Glutamatergic neuron (in vitro differentiated cells): ENCODE results near the gene ZNF746. TPM values are rescaled to one million over a fixed set of nuclear protein-coding genes. Genes with fewer than 3 reads are reported as not detected.

ENCODE experiments used
- DNase-seq: peaks from one replicate; pipeline ENCODE4 v3.0.0; 2022
- H3K27ac Mint-ChIP-seq: one replicate; pipeline ENCODE4 v1.8.0; 2020; ENCODE audit warnings: mild to moderate bottlenecking, mixed read lengths, inconsistent platforms; ENCODE audit not compliant: unreplicated experiment
- H3K27me3 Mint-ChIP-seq: one replicate; pipeline ENCODE4 v1.8.0; 2020; ENCODE audit warnings: mild to moderate bottlenecking, moderate library complexity, mixed read lengths, inconsistent platforms; ENCODE audit not compliant: unreplicated experiment
- H3K36me3 Mint-ChIP-seq: one replicate; pipeline ENCODE4 v1.8.0; 2020; ENCODE audit warnings: mild to moderate bottlenecking, mixed read lengths, inconsistent platforms; ENCODE audit not compliant: unreplicated experiment
- H3K4me1 Mint-ChIP-seq: one replicate; pipeline ENCODE4 v1.8.0; 2020; ENCODE audit warnings: mild to moderate bottlenecking, low read depth, mixed read lengths, inconsistent platforms; ENCODE audit not compliant: unreplicated experiment
- H3K4me3 Mint-ChIP-seq: one replicate; pipeline ENCODE4 v1.8.0; 2020; ENCODE audit warnings: mild to moderate bottlenecking, mixed read lengths, inconsistent platforms; ENCODE audit not compliant: unreplicated experiment
- H3K9me3 Mint-ChIP-seq: one replicate; pipeline ENCODE4 v1.8.0; 2020; ENCODE audit warnings: mild to moderate bottlenecking, moderate library complexity, mixed read lengths, inconsistent platforms; ENCODE audit not compliant: unreplicated experiment
- total RNA-seq: library from RNA; stranded (reverse); fragmentation: NEBNext Ultra II Directional; extraction: Animal tissue kit (Norgen Biotek cat#: 25700); gene quantifications from one replicate; pipeline ENCODE4 v1.2.1, GENCODE V29; 2021; ENCODE audit not compliant: unreplicated experiment
- TF ChIP-seq, protein P1 (sequence below): fragments of 200-600 bp; sonication (generic); IDR thresholded peaks from one replicate; pipeline ENCODE4 v1.5.0; 2021; ENCODE audit not compliant: partially characterized antibody, unreplicated experiment

The ZNF746 gene
- total RNA-seq, 1 donor from 2014 or later, result 22.8 TPM

DNA sequence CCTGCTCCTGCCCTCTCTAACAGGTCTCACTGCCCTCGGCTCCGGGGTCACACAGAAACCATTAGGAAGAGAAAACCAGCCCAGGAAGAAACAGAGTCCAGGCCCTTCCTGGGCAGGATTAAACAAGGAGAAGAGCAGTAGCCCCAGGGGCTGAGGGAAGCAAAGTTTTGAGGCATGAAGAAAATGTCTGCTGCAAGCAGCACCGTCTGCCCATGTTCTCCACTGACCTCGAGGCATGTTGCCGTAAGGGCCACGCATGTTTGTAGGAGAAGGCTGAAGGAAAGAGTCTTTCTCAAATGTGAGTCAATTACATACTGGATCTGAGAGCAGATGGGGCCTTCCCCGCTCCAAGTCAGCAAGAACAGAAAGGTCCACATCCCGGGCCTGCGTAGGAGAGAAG, 4.2 kb downstream of the ZNF746 start:
- Mint-ChIP-seq H3K27me3 (peaks cover 7% of the 10 kb centered on the region), H3K27ac (no peak overlapping the region), H3K9me3 (peaks cover 6% of the 10 kb centered on the region), H3K36me3 (no peaks in the 10 kb centered on the region), H3K4me3 (no peak overlapping the region), H3K4me1 (peaks cover 4% of the 10 kb centered on the region)
- TF ChIP-seq, protein P1, sequence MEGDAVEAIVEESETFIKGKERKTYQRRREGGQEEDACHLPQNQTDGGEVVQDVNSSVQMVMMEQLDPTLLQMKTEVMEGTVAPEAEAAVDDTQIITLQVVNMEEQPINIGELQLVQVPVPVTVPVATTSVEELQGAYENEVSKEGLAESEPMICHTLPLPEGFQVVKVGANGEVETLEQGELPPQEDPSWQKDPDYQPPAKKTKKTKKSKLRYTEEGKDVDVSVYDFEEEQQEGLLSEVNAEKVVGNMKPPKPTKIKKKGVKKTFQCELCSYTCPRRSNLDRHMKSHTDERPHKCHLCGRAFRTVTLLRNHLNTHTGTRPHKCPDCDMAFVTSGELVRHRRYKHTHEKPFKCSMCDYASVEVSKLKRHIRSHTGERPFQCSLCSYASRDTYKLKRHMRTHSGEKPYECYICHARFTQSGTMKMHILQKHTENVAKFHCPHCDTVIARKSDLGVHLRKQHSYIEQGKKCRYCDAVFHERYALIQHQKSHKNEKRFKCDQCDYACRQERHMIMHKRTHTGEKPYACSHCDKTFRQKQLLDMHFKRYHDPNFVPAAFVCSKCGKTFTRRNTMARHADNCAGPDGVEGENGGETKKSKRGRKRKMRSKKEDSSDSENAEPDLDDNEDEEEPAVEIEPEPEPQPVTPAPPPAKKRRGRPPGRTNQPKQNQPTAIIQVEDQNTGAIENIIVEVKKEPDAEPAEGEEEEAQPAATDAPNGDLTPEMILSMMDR, result no peak
- no peak for DNase-seq

DNA sequence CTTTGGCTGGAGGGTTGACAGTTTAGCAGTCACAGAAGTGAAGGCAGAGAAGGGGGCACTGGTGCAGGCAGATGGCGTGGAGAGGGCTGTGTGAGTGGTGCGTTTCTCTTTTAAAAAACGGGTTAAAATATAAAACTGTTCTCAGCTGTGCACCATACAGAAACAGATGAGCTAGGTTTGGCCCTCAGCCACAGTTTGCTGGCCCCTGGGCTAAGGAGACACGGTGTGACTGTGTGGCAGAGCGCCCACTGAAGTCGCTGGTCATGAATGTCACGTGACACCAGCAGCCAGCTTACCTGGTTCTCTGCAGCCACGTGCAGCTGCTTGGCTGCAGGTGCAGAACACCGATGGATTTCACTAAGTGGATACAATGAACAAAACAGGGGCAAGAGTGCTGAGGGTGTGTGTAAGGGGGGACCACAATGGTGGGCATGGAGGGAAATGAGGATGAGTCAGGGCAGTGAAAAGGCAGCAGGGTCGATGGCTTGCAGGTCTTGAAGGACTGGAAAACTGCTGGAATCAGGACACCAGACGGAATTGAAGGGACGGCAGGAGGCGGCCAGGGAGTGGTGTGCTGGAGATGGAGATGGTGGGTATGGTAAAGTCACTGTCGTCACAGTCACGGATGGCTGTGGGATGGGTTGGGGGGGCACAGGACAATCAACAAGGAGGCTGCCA, 7.4 kb downstream of the ZNF746 start:
- TF ChIP-seq, protein P1, result no peak
- no peak overlapping the region for H3K4me3 Mint-ChIP-seq

DNA sequence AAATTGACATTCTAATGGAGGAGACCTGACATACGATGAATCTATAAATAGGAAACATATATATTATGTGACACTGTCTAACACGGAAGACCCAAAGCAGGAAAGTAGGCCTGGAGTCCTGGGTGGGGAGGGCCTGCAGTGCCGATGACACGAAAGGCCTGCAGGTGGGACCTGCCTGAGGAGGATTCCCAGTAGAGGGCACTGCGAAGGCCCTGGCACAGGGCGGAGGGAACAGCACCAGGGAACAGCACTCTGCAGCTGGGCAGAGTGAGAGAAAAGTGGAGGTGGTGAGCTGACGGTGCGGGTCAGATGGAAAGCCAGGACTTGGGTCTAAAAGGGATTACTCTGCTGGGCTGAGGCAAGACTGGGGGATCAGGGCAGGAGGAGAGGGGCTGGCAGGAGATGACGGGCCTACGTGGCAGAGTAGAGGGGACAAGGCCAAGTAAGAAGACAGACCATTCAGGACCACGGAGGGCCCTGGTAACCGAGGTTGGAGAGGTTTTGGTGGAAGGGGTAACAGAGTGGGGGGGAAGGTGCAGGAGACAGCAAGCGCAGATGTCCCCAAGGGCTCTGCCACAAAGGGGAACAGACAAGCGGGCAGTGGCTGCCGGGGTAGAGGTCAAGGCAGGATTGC, 8.1 kb downstream of the ZNF746 start:
- Mint-ChIP-seq H3K27ac (no peak overlapping the region), H3K9me3 (peaks cover 2% of the 10 kb centered on the region), H3K4me3 (no peak overlapping the region), H3K36me3 (no peaks in the 10 kb centered on the region), H3K4me1 (no peaks in the 10 kb centered on the region), H3K27me3 (peaks cover 4% of the 10 kb centered on the region)
- no peak for DNase-seq
- TF ChIP-seq, protein P1, result no peak

More for the DNA sequence above, 7.4 kb downstream of the ZNF746 start:
- H3K27me3 Mint-ChIP-seq, result peaks cover 4% of the 10 kb centered on the region
- H3K4me1 Mint-ChIP-seq, result no peaks in the 10 kb centered on the region
- no peaks in the 10 kb centered on the region for H3K36me3 Mint-ChIP-seq
- H3K9me3 Mint-ChIP-seq, result peaks cover 2% of the 10 kb centered on the region
- no peak for DNase-seq
- no peak overlapping the region for H3K27ac Mint-ChIP-seq

DNA sequence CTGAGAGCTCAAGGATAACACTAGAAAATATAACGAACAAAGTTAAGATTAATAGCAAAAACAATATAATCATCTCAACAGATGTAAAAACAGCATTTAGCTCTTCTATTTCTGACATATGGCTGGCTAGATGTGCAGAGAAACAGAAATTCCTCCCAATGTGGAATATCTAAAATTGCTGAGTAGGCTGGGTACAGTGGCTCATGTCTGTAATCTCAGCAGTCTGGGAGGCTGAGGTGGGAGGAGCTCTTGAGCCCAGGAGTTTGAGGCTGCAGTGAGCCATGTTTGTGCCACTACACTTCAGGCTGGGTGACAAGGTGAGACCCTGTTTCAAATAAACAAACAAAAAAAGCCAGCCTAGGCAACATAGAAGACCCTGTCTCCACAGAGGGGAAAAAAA, 18.0 kb downstream of the ZNF746 start:
- H3K4me3 Mint-ChIP-seq, result no peak overlapping the region
- TF ChIP-seq, protein P1, result no peak
- peaks cover 2% of the 10 kb centered on the region for H3K4me1 Mint-ChIP-seq
- no peak overlapping the region for H3K27ac Mint-ChIP-seq
- peaks cover 5% of the 10 kb centered on the region for H3K9me3 Mint-ChIP-seq
- peaks cover 29% of the 10 kb centered on the region for H3K36me3 Mint-ChIP-seq
- DNase-seq, result no peak
- H3K27me3 Mint-ChIP-seq, result no peaks in the 10 kb centered on the region

DNA sequence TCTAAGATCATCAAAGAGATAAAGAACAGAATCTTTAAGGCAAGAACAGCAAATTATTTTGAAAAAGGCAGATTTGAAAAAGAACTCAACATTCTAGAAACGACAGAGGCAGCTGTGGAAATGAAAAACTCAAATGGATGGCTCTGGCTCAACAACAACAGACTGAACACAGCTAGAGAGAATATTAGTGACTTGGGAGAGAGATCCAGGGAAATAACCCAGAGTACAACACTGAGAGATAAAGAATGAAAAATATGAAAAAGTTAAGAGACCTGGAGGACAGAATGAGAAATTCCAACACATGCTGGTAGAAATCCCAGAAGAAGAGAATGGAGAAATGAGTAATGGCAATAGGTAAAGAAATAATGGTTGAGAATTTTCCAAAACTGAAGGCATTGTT, 18.9 kb downstream of the ZNF746 start:
- peaks cover 5% of the 10 kb centered on the region for H3K9me3 Mint-ChIP-seq
- no peak for DNase-seq
- no peak overlapping the region for H3K4me3 Mint-ChIP-seq
- peaks cover 2% of the 10 kb centered on the region for H3K4me1 Mint-ChIP-seq
- H3K27me3 Mint-ChIP-seq, result no peaks in the 10 kb centered on the region
- TF ChIP-seq, protein P1, result no peak
- no peak overlapping the region for H3K27ac Mint-ChIP-seq
- peaks cover 29% of the 10 kb centered on the region for H3K36me3 Mint-ChIP-seq
